ENCODE data around the gene C16orf74. TPM values are rescaled to one million over a fixed set of nuclear protein-coding genes. Genes with fewer than 3 reads are reported as not detected.

The C16orf74 gene
- total and polyA plus RNA-seq, 2 of the 8 experiments (the other 6 are each of a cell fraction or from before 2014, with no cell fraction given) = 7.3 to 9.3 TPM

GRCh38 chr16:85799497-85800320 is 48.8 kb upstream of the C16orf74 start, which contains the start of the genes COX4I1 and EMC8 (continued):
- 0 out of 4 replicates have a peak, but pooled peaks of 1 of the 2 experiments have one; percentile 4 for TF ChIP-seq SIN3A (conservative IDR thresholded peaks at IDR 0.05 in 1 of 2, IDR thresholded peaks at IDR 0.05 in 1 of 2; ENCODE audit: low read depth in 1 of 2, low read length in 2 of 2)
- no peak for TF ChIP-seq SP4 (IDR thresholded peaks at IDR 0.05; ENCODE audit: low read length)
- TF ChIP-seq E2F6 (IDR thresholded peaks at IDR 0.05) = no peak
- TF ChIP-seq GTF2F1 (IDR thresholded peaks at IDR 0.05; ENCODE audit: borderline replicate concordance, low read depth, low read length) = no peak
- TF ChIP-seq CHD2 (IDR thresholded peaks at IDR 0.05; ENCODE audit: low read length) = no peak
- TF ChIP-seq CREB1 (IDR thresholded peaks at IDR 0.05) = no peak
- TF ChIP-seq TBP (IDR thresholded peaks at IDR 0.05; ENCODE audit: low read depth, low read length) = peak; percentile 86
- TF ChIP-seq HDAC6 (IDR thresholded peaks at IDR 0.05; ENCODE audit: low read depth, low read length) = no peak
- TF ChIP-seq POLR2A (IDR thresholded peaks at IDR 0.05; ENCODE audit: control extremely low read depth in 1 of 2, low read depth in 2 of 2, low read length in 2 of 2) = peak; percentile 88 to 90
- no peak; the same call in 1 of the 2 replicates for TF ChIP-seq BACH1 (IDR thresholded peaks at IDR 0.05; ENCODE audit: low read length)
- TF ChIP-seq SIRT6 (IDR thresholded peaks at IDR 0.05; ENCODE audit: low read length) = no peak
- no peak for TF ChIP-seq SRF (IDR thresholded peaks at IDR 0.05; ENCODE audit: low read depth, low read length)
- no peak for TF ChIP-seq USF2 (IDR thresholded peaks at IDR 0.05; ENCODE audit: low read length)
- TF ChIP-seq GABPA (IDR thresholded peaks at IDR 0.05; ENCODE audit: borderline replicate concordance, insufficient read depth, low read length) = no peak
- TF ChIP-seq RFX5 (IDR thresholded peaks at IDR 0.05; ENCODE audit: borderline replicate concordance, low read depth, low read length) = no peak
- TF ChIP-seq SUZ12 (IDR thresholded peaks at IDR 0.05; ENCODE audit: low read length) = no peak
- no peak for TF ChIP-seq NRF1 (IDR thresholded peaks at IDR 0.05; ENCODE audit: low read depth, low read length)
- no peak for TF ChIP-seq TCF12 (IDR thresholded peaks at IDR 0.05; ENCODE audit: low read depth, low read length)
- no peak for TF ChIP-seq FOSL1 (IDR thresholded peaks at IDR 0.05; ENCODE audit: insufficient read depth, low read depth, low read length)
- no peak for TF ChIP-seq RNF2 (IDR thresholded peaks at IDR 0.05; ENCODE audit: borderline replicate concordance, low read depth, low read length, missing control alignments, poor library complexity, severe bottlenecking)
- TF ChIP-seq TAF7 (optimal IDR thresholded peaks at IDR 0.05; ENCODE audit: borderline replicate concordance, low read depth, low read length) = peak; percentile 77
- no peak for TF ChIP-seq ZNF274 (IDR thresholded peaks at IDR 0.05; ENCODE audit: borderline replicate concordance, extremely low read depth, low read length)
- no peak for TF ChIP-seq SP2 (IDR thresholded peaks at IDR 0.05; ENCODE audit: low read length)
